ENCODE measurements around the gene FAM151B. TPM values are rescaled to one million over a fixed set of nuclear protein-coding genes. Genes with fewer than 3 reads are reported as not detected.
A peak's percentile ranks its signal among the peaks of the same experiment; 100 is the strongest.

Gene FAM151B
- total and polyA plus RNA-seq, 2 of the 13 experiments (the other 11 are each of a cell fraction or from before 2014, with no cell fraction given): 0.61 to 1.0 TPM

- no peak for ATAC-seq
- ChIA-PET POLR2A (no interaction called here), CTCF (ENCODE audit: low intra/inter-chr PET ratio, low total read pairs) (no interaction called here)
Measured at GRCh38 chr5:80507663-80508062, 19.8 kb downstream of the FAM151B start.

GRCh38 chr5:80508844-80509243, 20.9 kb downstream of the FAM151B start:
- WGBS (ENCODE audit: low lambda C conversion rate): 59% methylated on average over 6 of the region's 6 CpGs
- POLR2A ChIA-PET: no interaction called here
- DNase-seq (ENCODE audit: low spot score): no peak
- BruUV-seq (replicated peaks): no TSS peak
- no peak overlapping the region for H2AFZ ChIP-seq (ENCODE audit: low read length)
- FAIRE-seq: no peak
- H3K27ac ChIP-seq (ENCODE audit: extremely low read length, insufficient read depth, low read length): no peak overlapping the region
- no peaks in the 10 kb centered on the region for H3K27me3 ChIP-seq (ENCODE audit: control insufficient read depth in 1 of 2, insufficient read depth in 2 of 2, low read length in 2 of 2)
- no peaks in the 10 kb centered on the region for H3K36me3 ChIP-seq (replicated peaks in 1 of 2; ENCODE audit: control insufficient read depth in 1 of 2, insufficient read depth in 2 of 2, low read length in 2 of 2)
- H3K4me1 ChIP-seq (ENCODE audit: insufficient read depth, low read length): no peaks in the 10 kb centered on the region
- no peaks in the 10 kb centered on the region for H3K79me2 ChIP-seq (ENCODE audit: insufficient read depth, low read length)
- H3K9me3 ChIP-seq (ENCODE audit: low read length): no peaks in the 10 kb centered on the region
- CTCF ChIA-PET (ENCODE audit: low intra/inter-chr PET ratio, low total read pairs): no interaction called here
- no peaks in the 10 kb centered on the region for H4K20me1 ChIP-seq (ENCODE audit: insufficient read depth, low read length)
- no peak overlapping the region for H3K4me3 ChIP-seq (replicated peaks in 1 of 3; ENCODE audit: insufficient read depth in 1 of 3, low read depth in 2 of 3, low read length in 3 of 3)
- no peak overlapping the region for H3K9ac ChIP-seq (ENCODE audit: insufficient read depth, low read depth, low read length)
- H3K4me2 ChIP-seq (ENCODE audit: low read depth, low read length): no peak overlapping the region
- no peak for ATAC-seq
- intact Hi-C loops (cut with micrococcal nuclease; ENCODE audit: unreplicated experiment) (no loop called here), in situ Hi-C loops (cut with HindIII; ENCODE audit: extremely low pct_ligation_motif_present, low pct_unique_long_range_greater_than_20kb) (no loop called here)
- no peak for TF ChIP-seq IKZF4 (CRISPR knock-in tag; IDR thresholded peaks at IDR 0.05; ENCODE audit: borderline replicate concordance, low read depth, not compliant biosample characterization)
- 0 out of 2 replicates have a peak, but pooled peaks have one; percentile 12 for TF ChIP-seq CEBPG (CRISPR knock-in tag; IDR thresholded peaks at IDR 0.05)
- TF ChIP-seq UBTF (CRISPR knock-in tag; IDR thresholded peaks at IDR 0.05): no peak
- peak; percentile 79 for TF ChIP-seq CEBPB (IDR thresholded peaks at IDR 0.05; ENCODE audit: borderline replicate concordance, low read depth, low read length)
- TF ChIP-seq NR2F6 (IDR thresholded peaks at IDR 0.05): 0 out of 2 replicates have a peak, but pooled peaks have one; percentile 18
- no peak for TF ChIP-seq NR2F6 (CRISPR knock-in tag; IDR thresholded peaks at IDR 0.05)
- no peak for TF ChIP-seq ZBTB39 (CRISPR knock-in tag; IDR thresholded peaks at IDR 0.05)

More at GRCh38 chr5:80507663-80508062, 19.8 kb downstream of the FAM151B start:
- H3K27me3 ChIP-seq (ENCODE audit: control insufficient read depth in 1 of 2, insufficient read depth in 2 of 2, low read length in 2 of 2): no peaks in the 10 kb centered on the region
- no peak for TF ChIP-seq MXD1 (CRISPR knock-in tag; IDR thresholded peaks at IDR 0.05)
- no peak for TF ChIP-seq MZF1 (CRISPR knock-in tag; IDR thresholded peaks at IDR 0.05; ENCODE audit: borderline replicate concordance)
- no peak for TF ChIP-seq CEBPG (CRISPR knock-in tag; IDR thresholded peaks at IDR 0.05)
- no peak for TF ChIP-seq CEBPB (IDR thresholded peaks at IDR 0.05; ENCODE audit: borderline replicate concordance, low read depth, low read length)
- no peak for TF ChIP-seq SMAD9 (CRISPR knock-in tag; IDR thresholded peaks at IDR 0.05)
- no peak for TF ChIP-seq YEATS2 (CRISPR knock-in tag; IDR thresholded peaks at IDR 0.05; ENCODE audit: borderline replicate concordance)
- TF ChIP-seq ZFP36L1 (CRISPR knock-in tag; IDR thresholded peaks at IDR 0.05): no peak
- TF ChIP-seq ZBTB43 (CRISPR knock-in tag; conservative IDR thresholded peaks at IDR 0.05): no peak
- 97% methylated on average over 3 of the region's 3 CpGs for WGBS (ENCODE audit: low lambda C conversion rate)
- no peak for FAIRE-seq
- H3K4me2 ChIP-seq (ENCODE audit: low read depth, low read length): no peak overlapping the region
- no peak overlapping the region for H3K9ac ChIP-seq (ENCODE audit: insufficient read depth, low read depth, low read length)
- H3K27ac ChIP-seq (ENCODE audit: extremely low read length, insufficient read depth, low read length): no peak overlapping the region
- H3K79me2 ChIP-seq (ENCODE audit: insufficient read depth, low read length): no peaks in the 10 kb centered on the region
- H3K9me3 ChIP-seq (ENCODE audit: low read length): no peaks in the 10 kb centered on the region
- H3K36me3 ChIP-seq (replicated peaks in 1 of 2; ENCODE audit: control insufficient read depth in 1 of 2, insufficient read depth in 2 of 2, low read length in 2 of 2): no peaks in the 10 kb centered on the region
- no TSS peak for BruUV-seq (replicated peaks)
- no peak overlapping the region for H2AFZ ChIP-seq (ENCODE audit: low read length)
- no peaks in the 10 kb centered on the region for H4K20me1 ChIP-seq (ENCODE audit: insufficient read depth, low read length)
- H3K4me3 ChIP-seq (replicated peaks in 1 of 3; ENCODE audit: insufficient read depth in 1 of 3, low read depth in 2 of 3, low read length in 3 of 3): no peak overlapping the region
- in situ Hi-C loops (cut with HindIII; ENCODE audit: extremely low pct_ligation_motif_present, low pct_unique_long_range_greater_than_20kb): no loop called here
- no peaks in the 10 kb centered on the region for H3K4me1 ChIP-seq (ENCODE audit: insufficient read depth, low read length)
- no peak for DNase-seq (ENCODE audit: low spot score)
- intact Hi-C loops (cut with micrococcal nuclease; ENCODE audit: unreplicated experiment): no loop called here

All from HepG2 (cell line).